GM23338 (cell line): Measurements from ENCODE around the gene ELFN2. TPM values are rescaled to one million over a fixed set of nuclear protein-coding genes. Genes with fewer than 3 reads are reported as not detected.

ENCODE experiments used
- ATAC-seq: fragments of 200-7000 bp; cut with Tn5 transposase; 3 replicates; pipeline ENCODE4 v1.9.1; 2020
- DNase-seq: peaks from one replicate; pipeline ENCODE4 v3.0.0-alpha.2; 2015; ENCODE audit warnings: low spot score
- H2AFZ ChIP-seq: fragments of 200-600 bp; sonication (generic); 2 replicates; pipeline ENCODE4 v1.8.0; 2016; ENCODE audit warnings: antibody characterized with exemption, mild to moderate bottlenecking, moderate library complexity
- H3F3A ChIP-seq: fragments of 200-600 bp; sonication (generic); replicated peaks from 2 replicates; pipeline ENCODE4 v1.8.0; 2017; ENCODE audit warnings: antibody characterized with exemption, mixed run types, low read depth
- H3K27ac ChIP-seq: fragments of 200-600 bp; sonication (generic); 2 replicates; pipeline ENCODE4 v1.6.1; 2016; ENCODE audit warnings: low read depth
- H3K27me3 ChIP-seq: fragments of 200-600 bp; sonication (generic); 2 replicates; pipeline ENCODE4 v1.8.0; 2016; ENCODE audit warnings: mild to moderate bottlenecking, mixed run types, moderate library complexity; ENCODE audit not compliant: insufficient read depth
- H3K36me3 ChIP-seq: fragments of 200-600 bp; sonication (generic); 2 replicates; pipeline ENCODE4 v1.8.0; 2016; ENCODE audit warnings: mild to moderate bottlenecking; ENCODE audit not compliant: insufficient read depth
- H3K4me1 ChIP-seq: fragments of 200-600 bp; sonication (generic); 2 replicates; pipeline ENCODE4 v1.8.0; 2016; ENCODE audit warnings: mild to moderate bottlenecking, moderate library complexity; ENCODE audit not compliant: insufficient read depth
- H3K4me2 ChIP-seq: fragments of 200-600 bp; sonication (generic); 2 replicates; pipeline ENCODE4 v1.7.1; 2017; ENCODE audit warnings: mixed run types
- H3K4me3 ChIP-seq: fragments of 200-600 bp; sonication (generic); 2 replicates; pipeline ENCODE4 v1.6.1; 2016; ENCODE audit warnings: mixed run types
- H3K79me2 ChIP-seq: fragments of 200-600 bp; sonication (generic); replicated peaks from 2 replicates; pipeline ENCODE4 v1.8.0; 2017; ENCODE audit warnings: mild to moderate bottlenecking; ENCODE audit not compliant: insufficient read depth
- H3K9me2 ChIP-seq: fragments of 200-600 bp; sonication (generic); 2 replicates; pipeline ENCODE4 v1.8.0; 2017; ENCODE audit not compliant: insufficient read depth
- H4K20me1 ChIP-seq: fragments of 200-600 bp; sonication (generic); replicated peaks from 2 replicates; pipeline ENCODE4 v1.8.0; 2017; ENCODE audit warnings: mild to moderate bottlenecking; ENCODE audit not compliant: insufficient read depth
- H3K27ac Mint-ChIP-seq: 2 replicates; pipeline ENCODE4 v1.8.0; 2020; ENCODE audit warnings: inconsistent platforms, mild to moderate bottlenecking, moderate library complexity, mixed read lengths
- H3K27me3 Mint-ChIP-seq: 3 replicates; pipeline ENCODE4 v1.8.0; 2022; ENCODE audit warnings: low read depth, mild to moderate bottlenecking, moderate library complexity, mixed read lengths, inconsistent platforms; ENCODE audit not compliant: insufficient read depth, poor library complexity
- H3K36me3 Mint-ChIP-seq: 3 replicates; pipeline ENCODE4 v1.8.0; 2021; ENCODE audit warnings: low read depth, mild to moderate bottlenecking, inconsistent platforms, moderate library complexity, mixed read lengths
- H3K4me1 Mint-ChIP-seq: 3 replicates; pipeline ENCODE4 v1.8.0; 2020; ENCODE audit warnings: mild to moderate bottlenecking, inconsistent platforms, mixed read lengths
- H3K4me3 Mint-ChIP-seq: 3 replicates; pipeline ENCODE4 v1.8.0; 2021; ENCODE audit warnings: moderate library complexity, mild to moderate bottlenecking, inconsistent platforms, mixed read lengths
- H3K9me3 Mint-ChIP-seq: 3 replicates; pipeline ENCODE4 v1.8.0; 2020; ENCODE audit warnings: moderate library complexity, mild to moderate bottlenecking, inconsistent platforms, mixed read lengths
- EZH2 ChIP-seq: fragments of 200-600 bp; sonication (generic); IDR thresholded peaks from one replicate; pipeline ENCODE4 v1.8.0; 2017; ENCODE audit warnings: antibody characterized with exemption, mild to moderate bottlenecking, low read depth; ENCODE audit not compliant: unreplicated experiment
- EZH2phosphoT487 ChIP-seq: fragments of 200-600 bp; sonication (generic); IDR thresholded peaks from one replicate; pipeline ENCODE4 v1.8.1; 2018; ENCODE audit warnings: antibody characterized with exemption; ENCODE audit not compliant: unreplicated experiment
- JUNB ChIP-seq: IDR thresholded peaks from one replicate; pipeline ENCODE4 v1.6.1; 2016; ENCODE audit warnings: antibody characterized with exemption; ENCODE audit not compliant: unreplicated experiment
- POLR2AphosphoS5 ChIP-seq: IDR thresholded peaks from 2 replicates; pipeline ENCODE4 v1.6.1; 2016; ENCODE audit warnings: antibody characterized with exemption, low read depth
- REST ChIP-seq: IDR thresholded peaks from one replicate; pipeline ENCODE4 v1.6.1; 2018; ENCODE audit warnings: antibody characterized with exemption; ENCODE audit not compliant: unreplicated experiment
- STAT1 ChIP-seq: IDR thresholded peaks from one replicate; pipeline ENCODE4 v1.6.1; 2016; ENCODE audit warnings: antibody characterized with exemption; ENCODE audit not compliant: unreplicated experiment
- ZNF114 ChIP-seq: fragments of 250-450 bp; sonication (Bioruptor Pico); IDR thresholded peaks from 2 replicates; pipeline ENCODE4 v1.5.0; 2020; ENCODE audit warnings: mild to moderate bottlenecking, moderate library complexity
- ZNF462 ChIP-seq: fragments of 250-450 bp; sonication (Bioruptor Pico); IDR thresholded peaks from 2 replicates; pipeline ENCODE4 v1.5.0; 2020; ENCODE audit warnings: mild to moderate bottlenecking, moderate library complexity
- polyA plus RNA-seq: library from polyadenylated mRNA; unstranded; fragments of >200 nt; fragmentation: Nextera tagmentation; extraction: Ambion mirVana; gene quantifications from 2 replicates; pipeline ENCODE4 v1.2.1, GENCODE V29; 2016
- total RNA-seq: library from RNA; depleted of rRNA; stranded (reverse); fragments of >200 nt; shearing (Covaris generic); gene quantifications from 2 replicates; pipeline ENCODE4 v1.2.3, GENCODE V29; 2014

The ELFN2 gene
- total and polyA plus RNA-seq, 2 experiments from 2014 or later: 0.18 to 0.35 TPM

- no peak for TF ChIP-seq ZNF462 (CRISPR knock-in tag)
- no peak for TF ChIP-seq POLR2AphosphoS5
- no peak for TF ChIP-seq EZH2
These were observed 22.2 kb upstream of the ELFN2 start (continued) for GRCh38 chr22:37449331-37450001.

- Histone ChIP-seq H3K4me2 (no peak overlapping the region), H3K36me3 (no peaks in the 10 kb centered on the region), H4K20me1 (no peaks in the 10 kb centered on the region), H2AFZ (peak overlapping the region; percentile 18; the same call in 1 of the 2 replicates), H3K4me1 (no peaks in the 10 kb centered on the region), H3K27me3 (no peaks in the 10 kb centered on the region), H3K27ac (no peak overlapping the region), H3K9me2 (no peaks in the 10 kb centered on the region), H3K79me2 (no peaks in the 10 kb centered on the region), H3K4me3 (no peak overlapping the region), H3F3A (no peaks in the 10 kb centered on the region)
- ATAC-seq: peak; percentile 29; the same call in 1 of the 3 replicates
- Mint-ChIP-seq H3K27ac (no peak overlapping the region), H3K9me3 (peaks cover 6% of the 10 kb centered on the region; the same call in 2 of the 3 replicates), H3K27me3 (peaks cover 6% of the 10 kb centered on the region), H3K4me1 (no peaks in the 10 kb centered on the region; the same call in 2 of the 3 replicates), H3K4me3 (no peak overlapping the region), H3K36me3 (no peaks in the 10 kb centered on the region)
- no peak for DNase-seq
- TF ChIP-seq ZNF114 (no peak), JUNB (no peak), STAT1 (no peak), EZH2phosphoT487 (no peak), REST (no peak)
These were observed 21.3 kb upstream of the ELFN2 start for GRCh38 chr22:37448516-37449127.
